HL-60 (cell line): ENCODE data around the gene SUN3.

Experiments used
- DNase-seq, 2 experiments: peaks; one replicate each; pipeline ENCODE4 v3.0.0-alpha.2; 2010 to 2020; ENCODE audit warnings: low read depth in 1 of 2, low spot score in 1 of 2
- H3K27ac ChIP-seq: fragments of 250-450 bp; sonication (Bioruptor Pico); replicated peaks from 2 replicates; pipeline ENCODE4 v1.5.1; 2020; ENCODE audit warnings: mild to moderate bottlenecking, moderate library complexity
- H3K27me3 ChIP-seq: fragments of 250-450 bp; sonication (Bioruptor Pico); 2 replicates; pipeline ENCODE4 v1.5.1; 2021; ENCODE audit warnings: mild to moderate bottlenecking, moderate library complexity; ENCODE audit not compliant: insufficient read depth, poor library complexity, severe bottlenecking
- H3K4me3 ChIP-seq: replicated peaks from 2 replicates; pipeline ENCODE4 v1.5.1; 2011; ENCODE audit warnings: mild to moderate bottlenecking, control low read depth, low read length; ENCODE audit not compliant: insufficient read depth
- CTCF ChIP-seq: IDR thresholded peaks from one replicate; pipeline ENCODE4 v1.5.1; 2011; ENCODE audit warnings: low read length, control low read depth, inconsistent platforms; ENCODE audit not compliant: insufficient read depth
- GABPA ChIP-seq: IDR thresholded peaks from 2 replicates; pipeline ENCODE4 v1.6.1; 2012; ENCODE audit warnings: low read depth
- POLR2AphosphoS5 ChIP-seq: IDR thresholded peaks from 2 replicates; pipeline ENCODE4 v1.6.1; 2012; ENCODE audit warnings: low read depth
- REST ChIP-seq: IDR thresholded peaks from 2 replicates; pipeline ENCODE4 v1.6.1; 2012; ENCODE audit warnings: low read depth; ENCODE audit not compliant: insufficient replicate concordance
- SPI1 ChIP-seq: IDR thresholded peaks from 2 replicates; pipeline ENCODE4 v1.6.1; 2012; ENCODE audit warnings: low read depth, mild to moderate bottlenecking, borderline replicate concordance

The SUN3 gene

GRCh38 chr7:48067475-48067874, 38.6 kb upstream of the SUN3 start:
- DNase-seq, result no peak
- H3K27me3 ChIP-seq, result no peaks in the 10 kb centered on the region
- H3K4me3 ChIP-seq, result no peak overlapping the region
- TF ChIP-seq CTCF (no peak), GABPA (no peak), POLR2AphosphoS5 (no peak), REST (no peak), SPI1 (no peak)
- no peak overlapping the region for H3K27ac ChIP-seq

- Histone ChIP-seq H3K27ac (no peak overlapping the region), H3K4me3 (no peak overlapping the region), H3K27me3 (no peaks in the 10 kb centered on the region)
- DNase-seq, result no peak
- TF ChIP-seq REST (no peak), GABPA (no peak), SPI1 (no peak), CTCF (no peak), POLR2AphosphoS5 (no peak)
These were observed 35.1 kb upstream of the SUN3 start for GRCh38 chr7:48063985-48064384.

GRCh38 chr7:48059706-48060105, 30.8 kb upstream of the SUN3 start:
- Histone ChIP-seq H3K4me3 (no peak overlapping the region), H3K27me3 (no peaks in the 10 kb centered on the region), H3K27ac (no peak overlapping the region)
- DNase-seq, result no peak
- TF ChIP-seq REST (no peak), GABPA (no peak), CTCF (no peak), POLR2AphosphoS5 (no peak), SPI1 (no peak)
